Right atrium auricular region (tissue), 2 donors: ENCODE results near the gene LRRFIP1. TPM values are rescaled to one million over a fixed set of nuclear protein-coding genes. Genes with fewer than 3 reads are reported as not detected.

ENCODE experiments used
- DNase-seq: peaks from one replicate; pipeline ENCODE4 v3.0.0-alpha.2; 2019; ENCODE audit warnings: low spot score
- H3K27ac ChIP-seq, 2 donors: fragments of 200-600 bp; sonication (generic); 1 replicate in 1 of 2; 2 replicates in 1 of 2; pipeline ENCODE4 v1.5.1; 2016 to 2019
- H3K27me3 ChIP-seq, 2 donors: fragments of 200-600 bp; sonication (generic); one replicate each; pipeline versions ENCODE4 v1.5.1 to v1.6.0; 2017 to 2019
- H3K36me3 ChIP-seq: fragments of 200-600 bp; sonication (generic); one replicate; pipeline ENCODE4 v1.5.1; 2016
- H3K4me1 ChIP-seq, 2 donors: fragments of 200-600 bp; sonication (generic); one replicate each; pipeline versions ENCODE4 v1.5.1 to v1.6.0; 2017 to 2019
- H3K4me3 ChIP-seq, 2 donors: fragments of 200-600 bp; sonication (generic); 1 replicate in 1 of 2; 2 replicates in 1 of 2; pipeline ENCODE4 v1.5.1; 2017 to 2019; ENCODE audit warnings: mild to moderate bottlenecking in 1 of 2, moderate library complexity in 1 of 2
- H3K9me3 ChIP-seq, 2 donors: fragments of 200-600 bp; sonication (generic); one replicate each; pipeline ENCODE4 v1.5.1; 2019
- total RNA-seq, 2 donors: library from RNA; depleted of rRNA; stranded (reverse); fragments of >200 nt; gene quantifications; one replicate each; pipeline ENCODE4 v1.1.0, GENCODE V29; 2016
- TF ChIP-seq, protein P1 (sequence below), 2 donors: fragments of 200-600 bp; sonication (generic); IDR thresholded peaks; one replicate each; pipeline ENCODE4 v1.5.1; 2019; ENCODE audit warnings: antibody characterized with exemption in 2 of 2

Gene LRRFIP1
- total RNA-seq, 2 donors from 2014 or later: 71.2 to 88.5 TPM

DNA sequence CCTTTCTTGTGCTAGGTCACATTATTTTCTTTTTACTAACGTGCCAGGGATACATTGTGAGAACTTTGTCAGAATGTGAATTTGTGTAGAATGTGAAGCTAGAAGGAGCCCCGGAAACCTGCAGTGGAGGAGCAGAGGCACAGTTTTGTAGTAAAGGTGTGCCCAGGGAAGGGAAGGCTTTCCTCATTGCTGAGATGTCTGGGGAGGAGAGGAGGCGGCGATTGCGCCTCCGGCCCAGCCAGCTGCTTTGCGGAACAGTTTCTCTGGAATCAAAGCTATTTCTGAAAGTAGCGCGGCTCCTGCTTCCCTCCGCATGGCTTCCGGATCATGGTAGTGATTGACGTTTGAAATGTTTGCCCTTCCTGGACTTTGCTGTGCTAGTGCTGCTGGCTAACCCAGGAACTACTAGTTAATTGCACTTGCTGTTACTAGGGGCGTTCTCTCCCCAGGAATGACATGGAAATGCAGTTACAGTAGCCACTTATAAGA, 88.1 kb downstream of the LRRFIP1 start:
- Histone ChIP-seq H3K4me3 (peak overlapping the region; percentile 7 to 35), H3K27ac (peak overlapping the region; percentile 75 to 78), H3K4me1 (peaks cover 0 to 58% of the 10 kb centered on the region in 2 donors), H3K27me3 (no peaks in the 10 kb centered on the region), H3K36me3 (peaks cover 11% of the 10 kb centered on the region), H3K9me3 (no peaks in the 10 kb centered on the region)
- peak; percentile 60 for DNase-seq
- TF ChIP-seq, protein P1, sequence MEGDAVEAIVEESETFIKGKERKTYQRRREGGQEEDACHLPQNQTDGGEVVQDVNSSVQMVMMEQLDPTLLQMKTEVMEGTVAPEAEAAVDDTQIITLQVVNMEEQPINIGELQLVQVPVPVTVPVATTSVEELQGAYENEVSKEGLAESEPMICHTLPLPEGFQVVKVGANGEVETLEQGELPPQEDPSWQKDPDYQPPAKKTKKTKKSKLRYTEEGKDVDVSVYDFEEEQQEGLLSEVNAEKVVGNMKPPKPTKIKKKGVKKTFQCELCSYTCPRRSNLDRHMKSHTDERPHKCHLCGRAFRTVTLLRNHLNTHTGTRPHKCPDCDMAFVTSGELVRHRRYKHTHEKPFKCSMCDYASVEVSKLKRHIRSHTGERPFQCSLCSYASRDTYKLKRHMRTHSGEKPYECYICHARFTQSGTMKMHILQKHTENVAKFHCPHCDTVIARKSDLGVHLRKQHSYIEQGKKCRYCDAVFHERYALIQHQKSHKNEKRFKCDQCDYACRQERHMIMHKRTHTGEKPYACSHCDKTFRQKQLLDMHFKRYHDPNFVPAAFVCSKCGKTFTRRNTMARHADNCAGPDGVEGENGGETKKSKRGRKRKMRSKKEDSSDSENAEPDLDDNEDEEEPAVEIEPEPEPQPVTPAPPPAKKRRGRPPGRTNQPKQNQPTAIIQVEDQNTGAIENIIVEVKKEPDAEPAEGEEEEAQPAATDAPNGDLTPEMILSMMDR (IDR thresholded peaks at IDR 0.05): no peak

DNA sequence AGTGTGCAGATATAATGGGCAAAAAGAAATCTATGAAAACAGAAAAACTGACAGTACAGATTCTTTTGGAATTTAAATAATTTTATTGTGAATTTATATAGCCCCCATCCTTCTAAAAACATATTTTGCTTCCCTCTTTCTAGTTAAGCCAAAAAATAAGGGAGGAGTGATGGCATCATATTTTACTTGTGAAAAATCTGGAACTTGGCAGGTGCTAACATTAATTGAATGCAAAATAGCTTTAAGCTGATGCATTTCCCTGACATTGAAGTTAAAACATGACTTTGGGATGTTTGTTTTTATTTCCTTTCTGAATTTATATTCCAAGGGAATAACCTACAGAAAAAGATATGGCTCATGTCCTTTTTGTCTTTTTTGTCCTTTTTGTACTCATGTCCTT, 88.6 kb downstream of the LRRFIP1 start:
- TF ChIP-seq, protein P1 (IDR thresholded peaks at IDR 0.05): no peak
- peak overlapping the region; percentile 75 to 78 for H3K27ac ChIP-seq
- no peak for DNase-seq
- peaks cover 0 to 61% of the 10 kb centered on the region in 2 donors for H3K4me1 ChIP-seq
- no peaks in the 10 kb centered on the region for H3K27me3 ChIP-seq
- H3K36me3 ChIP-seq: peaks cover 7% of the 10 kb centered on the region
- no peak overlapping the region for H3K4me3 ChIP-seq
- no peaks in the 10 kb centered on the region for H3K9me3 ChIP-seq

DNA sequence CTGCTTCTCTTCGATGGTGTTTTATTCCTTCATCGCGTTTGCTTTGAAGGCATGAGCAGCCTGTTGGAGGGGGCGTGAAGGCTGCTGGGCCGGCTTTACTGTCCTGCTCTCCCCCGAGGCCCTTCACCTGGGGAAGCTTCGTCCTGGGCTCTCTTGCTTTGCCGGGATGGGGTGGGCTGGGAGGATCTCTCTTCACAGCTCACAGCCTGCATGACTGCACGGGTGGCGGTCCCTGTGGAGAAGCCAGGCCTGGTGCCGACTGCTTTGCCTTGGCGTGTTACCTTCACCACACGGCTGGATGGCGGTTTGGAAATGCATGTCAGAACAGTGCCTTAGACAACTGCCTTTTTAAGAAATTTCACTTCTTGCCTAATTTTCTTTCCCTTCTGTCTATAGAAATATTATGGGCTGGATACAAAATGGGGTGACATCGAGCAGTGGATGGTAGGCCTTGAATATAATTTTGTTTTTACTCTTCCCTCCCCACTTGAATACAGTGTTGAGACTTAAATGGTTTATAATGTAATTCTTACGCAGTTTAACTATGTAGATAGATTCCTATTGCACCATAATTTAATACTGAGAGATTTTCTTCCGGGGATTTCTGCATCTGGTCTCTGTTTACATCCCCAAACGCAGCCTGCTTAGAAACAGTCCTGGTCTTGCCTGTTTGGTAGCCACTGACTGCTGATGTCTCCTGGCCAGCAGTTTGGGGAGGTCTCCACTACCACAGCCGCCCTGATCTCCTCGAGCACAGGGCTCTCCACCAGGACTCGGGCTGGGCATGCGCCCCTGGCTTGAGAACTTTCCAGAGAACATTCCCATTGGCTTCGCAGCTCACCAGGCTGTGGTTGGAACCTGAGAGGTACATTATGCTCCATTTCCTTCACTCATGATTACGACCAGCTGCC, 90.2 kb downstream of the LRRFIP1 start:
- no peaks in the 10 kb centered on the region for H3K36me3 ChIP-seq
- no peak overlapping the region for H3K4me3 ChIP-seq
- peak overlapping the region; percentile 28 to 78 for H3K27ac ChIP-seq
- H3K4me1 ChIP-seq: peaks cover 0 to 56% of the 10 kb centered on the region in 2 donors
- no peaks in the 10 kb centered on the region for H3K9me3 ChIP-seq
- TF ChIP-seq, protein P1 (IDR thresholded peaks at IDR 0.05): no peak
- DNase-seq: no peak
- H3K27me3 ChIP-seq: no peaks in the 10 kb centered on the region

DNA sequence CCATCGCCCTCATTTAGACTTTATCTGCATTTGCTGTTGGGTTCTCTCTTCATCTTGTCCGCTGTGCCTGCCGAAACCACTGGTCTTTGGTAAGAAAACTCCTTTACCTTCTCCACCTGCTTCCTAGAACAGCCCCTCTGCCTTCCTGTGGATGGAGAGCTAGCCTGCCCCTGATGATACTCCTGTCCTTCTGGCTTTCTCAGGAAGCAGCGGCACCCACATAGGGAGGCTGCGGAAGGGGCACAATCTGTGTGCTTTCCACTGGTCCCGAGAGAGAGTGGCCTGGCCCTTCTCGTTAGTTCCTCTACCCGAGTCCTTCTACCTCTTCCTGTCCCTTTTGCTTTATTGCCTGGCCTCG, 90.9 kb downstream of the LRRFIP1 start:
- DNase-seq: no peak
- no peaks in the 10 kb centered on the region for H3K9me3 ChIP-seq
- peaks cover 0 to 53% of the 10 kb centered on the region in 2 donors for H3K4me1 ChIP-seq
- peak overlapping the region in 1 of 2 donors; percentile 78 for H3K27ac ChIP-seq
- H3K4me3 ChIP-seq: no peak overlapping the region
- H3K27me3 ChIP-seq: no peaks in the 10 kb centered on the region
- H3K36me3 ChIP-seq: no peaks in the 10 kb centered on the region
- TF ChIP-seq, protein P1 (IDR thresholded peaks at IDR 0.05): no peak

DNA sequence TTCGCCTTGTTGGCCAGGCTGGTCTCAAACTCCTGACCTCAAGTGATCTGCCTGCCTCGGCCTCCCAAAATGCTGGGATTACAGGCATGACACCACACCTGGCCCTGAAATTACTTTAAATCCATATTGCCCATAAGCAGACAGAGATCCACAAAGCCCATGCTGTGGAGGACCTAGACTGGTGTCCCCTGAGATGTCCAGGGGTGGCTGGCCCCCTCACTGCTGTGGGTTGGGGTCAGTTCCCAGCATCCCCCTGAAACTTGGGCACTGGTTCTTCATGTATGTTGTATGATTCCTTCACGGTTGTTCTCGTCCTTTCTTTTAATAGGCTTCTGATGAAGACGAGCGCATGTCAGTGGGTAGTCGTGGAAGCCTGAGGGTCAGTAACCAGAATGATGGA, 93.1 kb downstream of the LRRFIP1 start:
- Histone ChIP-seq H3K27me3 (no peaks in the 10 kb centered on the region), H3K27ac (peak overlapping the region in 1 of 2 donors; percentile 59), H3K4me3 (no peak overlapping the region), H3K4me1 (peaks cover 0 to 58% of the 10 kb centered on the region in 2 donors), H3K36me3 (no peaks in the 10 kb centered on the region), H3K9me3 (no peaks in the 10 kb centered on the region)
- DNase-seq: peak; percentile 38
- TF ChIP-seq, protein P1 (IDR thresholded peaks at IDR 0.05): no peak
